ENCODE measurements around the gene LRRC28.

LRRC28 gene

DNA sequence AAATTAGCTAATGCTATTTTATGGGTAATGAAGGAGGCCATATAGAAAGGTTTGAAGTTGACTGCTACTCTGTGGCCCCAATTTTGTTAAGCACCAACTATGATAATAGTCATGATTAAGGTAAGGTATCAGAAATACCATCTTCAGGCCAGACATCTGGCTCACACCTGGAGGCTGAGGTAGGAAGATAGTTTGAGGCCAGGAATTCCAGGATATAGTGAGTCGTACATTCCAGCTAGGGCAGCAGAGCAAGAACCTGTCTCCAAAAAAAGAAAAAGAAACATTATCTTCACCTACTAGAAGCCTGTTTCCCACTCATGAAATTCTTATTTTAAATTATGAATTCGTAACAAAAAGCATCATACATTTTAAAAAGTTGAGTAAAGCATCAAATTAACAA is 64.4 kb downstream of the LRRC28 start:
- Histone ChIP-seq H2AFZ (ENCODE audit: low read depth, low read length) (no peak overlapping the region), H4K20me1 (ENCODE audit: insufficient read depth, low read length) (no peaks in the 10 kb centered on the region), H3K4me3 (ENCODE audit: low read length) (no peak overlapping the region), H3K4me2 (ENCODE audit: low read length) (no peak overlapping the region), H3K27ac (ENCODE audit: low read length) (no peak overlapping the region), H3K36me3 (replicated peaks; ENCODE audit: low read depth, low read length) (peaks cover 10% of the 10 kb centered on the region), H3K9ac (ENCODE audit: low read length) (no peak overlapping the region), H3K27me3 (ENCODE audit: low read depth, low read length) (no peaks in the 10 kb centered on the region), H3K9me3 (ENCODE audit: insufficient read depth, low read length) (peaks cover 12% of the 10 kb centered on the region; the same call in 1 of the 2 replicates), H3K4me1 (ENCODE audit: low read length) (no peaks in the 10 kb centered on the region), H3K79me2 (ENCODE audit: low read length) (no peaks in the 10 kb centered on the region)
- no peak for TF ChIP-seq CTCF (IDR thresholded peaks at IDR 0.05; ENCODE audit: low read depth, low read length)
- TF ChIP-seq EZH2phosphoT487 (IDR thresholded peaks at IDR 0.05; ENCODE audit: low read depth) = no peak

GRCh38 chr15:99320374-99321215 is 69.3 kb downstream of the LRRC28 start:
- Histone ChIP-seq H3K4me3 (ENCODE audit: low read length) (no peak overlapping the region), H3K4me1 (ENCODE audit: low read length) (no peaks in the 10 kb centered on the region), H3K27ac (ENCODE audit: low read length) (no peak overlapping the region), H3K27me3 (ENCODE audit: low read depth, low read length) (no peaks in the 10 kb centered on the region), H2AFZ (ENCODE audit: low read depth, low read length) (no peak overlapping the region), H3K79me2 (ENCODE audit: low read length) (no peaks in the 10 kb centered on the region), H3K9me3 (ENCODE audit: insufficient read depth, low read length) (no peaks in the 10 kb centered on the region), H3K36me3 (replicated peaks; ENCODE audit: low read depth, low read length) (no peaks in the 10 kb centered on the region), H3K4me2 (ENCODE audit: low read length) (no peak overlapping the region), H4K20me1 (ENCODE audit: insufficient read depth, low read length) (no peaks in the 10 kb centered on the region), H3K9ac (ENCODE audit: low read length) (no peak overlapping the region)
- TF ChIP-seq CTCF (IDR thresholded peaks at IDR 0.05; ENCODE audit: low read depth, low read length) (no peak), EZH2phosphoT487 (IDR thresholded peaks at IDR 0.05; ENCODE audit: low read depth) (no peak)

GRCh38 chr15:99321468-99321867 is 70.2 kb downstream of the LRRC28 start:
- Histone ChIP-seq H2AFZ (ENCODE audit: low read depth, low read length) (no peak overlapping the region), H3K9ac (ENCODE audit: low read length) (no peak overlapping the region), H3K9me3 (ENCODE audit: insufficient read depth, low read length) (no peaks in the 10 kb centered on the region), H3K36me3 (replicated peaks; ENCODE audit: low read depth, low read length) (no peaks in the 10 kb centered on the region), H3K79me2 (ENCODE audit: low read length) (no peaks in the 10 kb centered on the region), H4K20me1 (ENCODE audit: insufficient read depth, low read length) (no peaks in the 10 kb centered on the region), H3K4me3 (ENCODE audit: low read length) (no peak overlapping the region), H3K27ac (ENCODE audit: low read length) (no peak overlapping the region), H3K4me2 (ENCODE audit: low read length) (no peak overlapping the region), H3K27me3 (ENCODE audit: low read depth, low read length) (no peaks in the 10 kb centered on the region), H3K4me1 (ENCODE audit: low read length) (no peaks in the 10 kb centered on the region)
- TF ChIP-seq CTCF (IDR thresholded peaks at IDR 0.05; ENCODE audit: low read depth, low read length) = no peak
- no peak for TF ChIP-seq EZH2phosphoT487 (IDR thresholded peaks at IDR 0.05; ENCODE audit: low read depth)

DNA sequence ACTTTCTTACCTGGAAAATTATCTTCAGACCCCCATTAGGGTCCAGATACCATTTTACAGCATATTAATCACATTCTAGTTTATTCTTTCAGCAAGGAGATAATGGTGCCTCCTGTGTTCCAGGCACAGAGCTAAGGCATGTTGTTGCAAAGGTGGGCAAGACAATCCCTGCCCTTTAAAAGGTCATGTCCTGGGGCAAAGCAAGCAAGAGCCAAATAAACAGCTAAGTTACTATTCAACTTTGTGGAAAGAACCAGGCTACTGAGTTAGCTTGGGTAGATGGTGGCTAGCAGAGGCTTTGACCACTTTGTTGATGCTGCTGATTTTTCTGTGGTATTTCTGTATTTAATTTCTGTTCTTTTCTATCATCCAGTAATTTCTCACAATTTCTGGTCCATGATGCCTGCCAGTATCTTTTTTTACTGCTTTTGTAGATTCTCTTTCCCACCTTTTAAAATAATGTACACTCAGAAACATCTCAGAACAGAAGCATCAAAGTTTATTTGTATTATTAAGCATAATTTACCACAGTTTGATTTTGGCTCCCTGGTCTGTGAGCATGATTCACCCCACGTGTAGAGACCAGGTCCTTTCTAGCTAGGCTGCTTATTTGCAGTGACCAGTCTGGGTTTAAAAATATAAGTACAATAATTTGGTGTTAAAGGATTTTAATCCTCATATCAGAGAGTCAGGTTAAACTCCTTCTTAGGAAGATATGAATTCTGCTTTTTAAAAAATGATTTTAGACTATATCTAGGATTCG is 71.5 kb downstream of the LRRC28 start:
- no peaks in the 10 kb centered on the region for H3K4me1 ChIP-seq (ENCODE audit: low read length)
- TF ChIP-seq CTCF (IDR thresholded peaks at IDR 0.05; ENCODE audit: low read depth, low read length) (no peak), EZH2phosphoT487 (IDR thresholded peaks at IDR 0.05; ENCODE audit: low read depth) (no peak)
- H3K9ac ChIP-seq (ENCODE audit: low read length) = no peak overlapping the region

More for the DNA sequence above, 71.5 kb downstream of the LRRC28 start:
- Histone ChIP-seq H3K79me2 (ENCODE audit: low read length) (no peaks in the 10 kb centered on the region), H3K4me3 (ENCODE audit: low read length) (no peak overlapping the region), H3K9me3 (ENCODE audit: insufficient read depth, low read length) (no peaks in the 10 kb centered on the region), H3K36me3 (replicated peaks; ENCODE audit: low read depth, low read length) (no peaks in the 10 kb centered on the region), H4K20me1 (ENCODE audit: insufficient read depth, low read length) (no peaks in the 10 kb centered on the region), H3K4me2 (ENCODE audit: low read length) (no peak overlapping the region), H3K27me3 (ENCODE audit: low read depth, low read length) (no peaks in the 10 kb centered on the region), H2AFZ (ENCODE audit: low read depth, low read length) (no peak overlapping the region), H3K27ac (ENCODE audit: low read length) (no peak overlapping the region)

Data from OCI-LY3 (cell line).